Panc1 (cell line): ENCODE results near the gene CD83.

Experiments
- CTCF ChIP-seq: fragments of 450-650 bp; IDR thresholded peaks from 2 replicates; pipeline ENCODE4 v1.5.1; 2017; ENCODE audit warnings: mild to moderate bottlenecking
- POLR2AphosphoS5 ChIP-seq: IDR thresholded peaks from 2 replicates; pipeline ENCODE4 v1.6.1; 2012; ENCODE audit warnings: mild to moderate bottlenecking, low read depth, low read length, moderate library complexity

- TF ChIP-seq CTCF, result no peak
- no peak for TF ChIP-seq POLR2AphosphoS5
These were observed 13.0 kb downstream of the CD83 start for GRCh38 chr6:14130435-14131075.
